PC-3 (cell line): ENCODE measurements around the gene SNTG2.

Experiments used
- EZH2 ChIP-seq: fragments of 300-600 bp; sonication (generic); IDR thresholded peaks from one replicate; pipeline ENCODE4 v1.6.1; 2017; ENCODE audit warnings: antibody characterized with exemption, mild to moderate bottlenecking, low read length; ENCODE audit not compliant: unreplicated experiment
- EZH2phosphoT487 ChIP-seq: fragments of 300-600 bp; sonication (generic); IDR thresholded peaks from 2 replicates; pipeline ENCODE4 v1.6.1; 2018; ENCODE audit warnings: mild to moderate bottlenecking, antibody characterized with exemption, low read length, borderline replicate concordance
- TF ChIP-seq, protein P1 (sequence below): fragments of 300-600 bp; sonication (generic); conservative IDR thresholded peaks from 2 replicates; pipeline ENCODE4 v1.5.1; 2017; ENCODE audit warnings: antibody characterized with exemption, low read depth, mild to moderate bottlenecking, low read length

DNA sequence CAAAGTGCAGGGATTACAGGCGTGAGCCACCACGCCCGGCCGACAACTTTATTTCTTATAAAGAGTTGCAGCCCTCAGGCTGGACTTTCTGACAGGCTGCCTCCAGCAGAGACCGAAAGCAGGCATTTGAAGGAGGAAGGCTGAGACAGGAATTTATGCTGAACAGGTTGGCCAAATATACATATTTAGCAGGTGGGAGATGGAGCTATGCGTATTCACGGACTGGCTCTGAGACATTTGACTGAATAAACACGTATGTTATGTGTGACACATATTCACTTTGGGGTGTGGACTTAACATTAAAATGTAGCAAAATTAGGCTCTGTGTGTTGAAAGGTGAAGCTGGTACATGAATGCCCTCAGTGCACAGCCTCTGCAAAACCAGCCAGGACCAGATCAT is 65.9 kb downstream of the SNTG2 start:
- TF ChIP-seq, protein P1, sequence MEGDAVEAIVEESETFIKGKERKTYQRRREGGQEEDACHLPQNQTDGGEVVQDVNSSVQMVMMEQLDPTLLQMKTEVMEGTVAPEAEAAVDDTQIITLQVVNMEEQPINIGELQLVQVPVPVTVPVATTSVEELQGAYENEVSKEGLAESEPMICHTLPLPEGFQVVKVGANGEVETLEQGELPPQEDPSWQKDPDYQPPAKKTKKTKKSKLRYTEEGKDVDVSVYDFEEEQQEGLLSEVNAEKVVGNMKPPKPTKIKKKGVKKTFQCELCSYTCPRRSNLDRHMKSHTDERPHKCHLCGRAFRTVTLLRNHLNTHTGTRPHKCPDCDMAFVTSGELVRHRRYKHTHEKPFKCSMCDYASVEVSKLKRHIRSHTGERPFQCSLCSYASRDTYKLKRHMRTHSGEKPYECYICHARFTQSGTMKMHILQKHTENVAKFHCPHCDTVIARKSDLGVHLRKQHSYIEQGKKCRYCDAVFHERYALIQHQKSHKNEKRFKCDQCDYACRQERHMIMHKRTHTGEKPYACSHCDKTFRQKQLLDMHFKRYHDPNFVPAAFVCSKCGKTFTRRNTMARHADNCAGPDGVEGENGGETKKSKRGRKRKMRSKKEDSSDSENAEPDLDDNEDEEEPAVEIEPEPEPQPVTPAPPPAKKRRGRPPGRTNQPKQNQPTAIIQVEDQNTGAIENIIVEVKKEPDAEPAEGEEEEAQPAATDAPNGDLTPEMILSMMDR: no peak
- no peak for TF ChIP-seq EZH2
- no peak for TF ChIP-seq EZH2phosphoT487
